GM18868 (cell line): ENCODE results near the gene OSBPL3.
"Not testable (repeated sequence)": the region's sequence is repeated elsewhere in the genome, so short reads cannot be mapped to it uniquely, and the experiment has no call there.

ENCODE experiments used
- ATAC-seq: cut with Tn5 transposase; IDR thresholded peaks from one replicate; pipeline ENCODE4 v1.9.1; 2021; ENCODE audit warnings: mild to moderate bottlenecking, moderate library complexity; ENCODE audit not compliant: unreplicated experiment

The OSBPL3 gene

GRCh38 chr7:24812305-24812945 is 167.6 kb downstream of the OSBPL3 start:
- ATAC-seq, result peak; percentile 52

GRCh38 chr7:24808518-24808917 is 171.5 kb downstream of the OSBPL3 start:
- no peak for ATAC-seq

- ATAC-seq, result no peak
These were observed 177.7 kb downstream of the OSBPL3 start for GRCh38 chr7:24802300-24802699.

- no peak for ATAC-seq
These were observed 178.1 kb downstream of the OSBPL3 start for GRCh38 chr7:24801883-24802282.

GRCh38 chr7:24800667-24801066 is 179.3 kb downstream of the OSBPL3 start:
- no peak for ATAC-seq

GRCh38 chr7:24800073-24800472 is 179.9 kb downstream of the OSBPL3 start:
- no peak for ATAC-seq

- no peak for ATAC-seq
These were observed 180.5 kb downstream of the OSBPL3 start for GRCh38 chr7:24799506-24799905.

GRCh38 chr7:24798261-24798660 is 181.7 kb downstream of the OSBPL3 start:
- no peak for ATAC-seq

- no peak for ATAC-seq
These were observed 182.7 kb downstream of the OSBPL3 start for GRCh38 chr7:24797270-24797669.

- ATAC-seq, result no peak
These were observed 184.6 kb downstream of the OSBPL3 start for GRCh38 chr7:24795407-24795767.

GRCh38 chr7:24794751-24795406 is 185.1 kb downstream of the OSBPL3 start:
- not testable (repeated sequence) for ATAC-seq

GRCh38 chr7:24793982-24794648 is 185.9 kb downstream of the OSBPL3 start:
- no peak for ATAC-seq

GRCh38 chr7:24788961-24789576 is 190.9 kb downstream of the OSBPL3 start:
- ATAC-seq, result no peak

GRCh38 chr7:24788075-24788474 is 191.9 kb downstream of the OSBPL3 start:
- ATAC-seq, result no peak

GRCh38 chr7:24786941-24787340 is 193.0 kb downstream of the OSBPL3 start:
- no peak for ATAC-seq

- no peak for ATAC-seq
These were observed 193.7 kb downstream of the OSBPL3 start for GRCh38 chr7:24786306-24786705.

GRCh38 chr7:24784277-24784676 is 195.7 kb downstream of the OSBPL3 start:
- ATAC-seq, result no peak

- no peak for ATAC-seq
These were observed 196.3 kb downstream of the OSBPL3 start for GRCh38 chr7:24783698-24784097.

- ATAC-seq, result no peak
These were observed 198.9 kb downstream of the OSBPL3 start for GRCh38 chr7:24781106-24781505.

GRCh38 chr7:24779283-24779655 is 200.7 kb downstream of the OSBPL3 start:
- no peak for ATAC-seq

- peak; percentile 77 for ATAC-seq
These were observed 201.3 kb downstream of the OSBPL3 start for GRCh38 chr7:24778543-24779282.
